ENCODE results near the gene STARD9.
"Not testable (repeated sequence)": the region's sequence is repeated elsewhere in the genome, so short reads cannot be mapped to it uniquely, and the experiment has no call there.

Gene STARD9

GRCh38 chr15:42736178-42736792 is 160.9 kb downstream of the STARD9 start:
- H3K9me3 ChIP-seq (ENCODE audit: control insufficient read depth, insufficient read depth, low read depth, low read length): no peaks in the 10 kb centered on the region
- H3K36me3 ChIP-seq (ENCODE audit: control insufficient read depth, insufficient read depth, low read length): peaks cover 40% of the 10 kb centered on the region
- peak overlapping the region; percentile 78 for H3K9ac ChIP-seq (ENCODE audit: low read length)
- H3K27ac ChIP-seq (ENCODE audit: low read depth, low read length): peak overlapping the region; percentile 17; the same call in 1 of the 2 replicates
- H3K4me3 ChIP-seq (ENCODE audit: low read depth, low read length): peak overlapping the region; percentile 93
- H3K4me1 ChIP-seq (ENCODE audit: control insufficient read depth, insufficient read depth, low read length): peaks cover 5% of the 10 kb centered on the region; the same call in 1 of the 2 replicates
- H3K27me3 ChIP-seq (ENCODE audit: control insufficient read depth, insufficient read depth, low read length): no peaks in the 10 kb centered on the region

- Histone ChIP-seq H3K27ac (ENCODE audit: low read depth, low read length) (peak within 1 kb of the TSS; percentile 62; the same call in 1 of the 2 replicates), H3K9ac (ENCODE audit: low read length) (peak within 1 kb of the TSS; percentile 80), H3K4me1 (ENCODE audit: control insufficient read depth, insufficient read depth, low read length) (peaks cover 5% of the 10 kb centered on the region; the same call in 1 of the 2 replicates), H3K9me3 (ENCODE audit: control insufficient read depth, insufficient read depth, low read depth, low read length) (no peaks in the 10 kb centered on the region), H3K27me3 (ENCODE audit: control insufficient read depth, insufficient read depth, low read length) (no peaks in the 10 kb centered on the region), H3K36me3 (ENCODE audit: control insufficient read depth, insufficient read depth, low read length) (peaks cover 33% of the 10 kb centered on the region), H3K4me3 (ENCODE audit: low read depth, low read length) (peak within 1 kb of the TSS; percentile 93)
Observed at GRCh38 chr15:42736793-42737528, 161.6 kb downstream of the STARD9 start, which contains the start of gene CDAN1. CDAN1 (minus strand) TSS chr15:42737128; CDS start chr15:42737102, 26 bp downstream.

GRCh38 chr15:42737529-42738328 is 162.3 kb downstream of the STARD9 start:
- H3K9ac ChIP-seq (ENCODE audit: low read length): peak overlapping the region; percentile 80
- no peaks in the 10 kb centered on the region for H3K9me3 ChIP-seq (ENCODE audit: control insufficient read depth, insufficient read depth, low read depth, low read length)
- peaks cover 25% of the 10 kb centered on the region for H3K36me3 ChIP-seq (ENCODE audit: control insufficient read depth, insufficient read depth, low read length)
- peak overlapping the region; percentile 93 for H3K4me3 ChIP-seq (ENCODE audit: low read depth, low read length)
- peaks cover 5% of the 10 kb centered on the region; the same call in 1 of the 2 replicates for H3K4me1 ChIP-seq (ENCODE audit: control insufficient read depth, insufficient read depth, low read length)
- H3K27me3 ChIP-seq (ENCODE audit: control insufficient read depth, insufficient read depth, low read length): no peaks in the 10 kb centered on the region
- H3K27ac ChIP-seq (ENCODE audit: low read depth, low read length): peak overlapping the region; percentile 62; the same call in 1 of the 2 replicates

GRCh38 chr15:42741710-42742109 is 166.3 kb downstream of the STARD9 start:
- H3K27me3 ChIP-seq (ENCODE audit: control insufficient read depth, insufficient read depth, low read length): no peaks in the 10 kb centered on the region
- no peak overlapping the region for H3K27ac ChIP-seq (ENCODE audit: low read depth, low read length)
- H3K9ac ChIP-seq (ENCODE audit: low read length): no peak overlapping the region
- no peaks in the 10 kb centered on the region for H3K4me1 ChIP-seq (ENCODE audit: control insufficient read depth, insufficient read depth, low read length)
- no peak overlapping the region for H3K4me3 ChIP-seq (ENCODE audit: low read depth, low read length)
- peaks cover 5% of the 10 kb centered on the region for H3K36me3 ChIP-seq (ENCODE audit: control insufficient read depth, insufficient read depth, low read length)
- H3K9me3 ChIP-seq (ENCODE audit: control insufficient read depth, insufficient read depth, low read depth, low read length): no peaks in the 10 kb centered on the region

- Histone ChIP-seq H3K27me3 (ENCODE audit: control insufficient read depth, insufficient read depth, low read length) (no peaks in the 10 kb centered on the region), H3K36me3 (ENCODE audit: control insufficient read depth, insufficient read depth, low read length) (peaks cover 5% of the 10 kb centered on the region), H3K4me3 (ENCODE audit: low read depth, low read length) (no peak overlapping the region), H3K9ac (ENCODE audit: low read length) (no peak overlapping the region), H3K9me3 (ENCODE audit: control insufficient read depth, insufficient read depth, low read depth, low read length) (no peaks in the 10 kb centered on the region), H3K4me1 (ENCODE audit: control insufficient read depth, insufficient read depth, low read length) (no peaks in the 10 kb centered on the region), H3K27ac (ENCODE audit: low read depth, low read length) (no peak overlapping the region)
Observed at GRCh38 chr15:42742149-42742548, 166.7 kb downstream of the STARD9 start.

- Histone ChIP-seq H3K9ac (ENCODE audit: low read length) (no peak overlapping the region), H3K27ac (ENCODE audit: low read depth, low read length) (no peak overlapping the region), H3K27me3 (ENCODE audit: control insufficient read depth, insufficient read depth, low read length) (no peaks in the 10 kb centered on the region), H3K36me3 (ENCODE audit: control insufficient read depth, insufficient read depth, low read length) (peaks cover 5% of the 10 kb centered on the region), H3K9me3 (ENCODE audit: control insufficient read depth, insufficient read depth, low read depth, low read length) (no peaks in the 10 kb centered on the region), H3K4me1 (ENCODE audit: control insufficient read depth, insufficient read depth, low read length) (no peaks in the 10 kb centered on the region), H3K4me3 (ENCODE audit: low read depth, low read length) (no peak overlapping the region)
Observed at GRCh38 chr15:42744195-42744594, 168.8 kb downstream of the STARD9 start.

DNA sequence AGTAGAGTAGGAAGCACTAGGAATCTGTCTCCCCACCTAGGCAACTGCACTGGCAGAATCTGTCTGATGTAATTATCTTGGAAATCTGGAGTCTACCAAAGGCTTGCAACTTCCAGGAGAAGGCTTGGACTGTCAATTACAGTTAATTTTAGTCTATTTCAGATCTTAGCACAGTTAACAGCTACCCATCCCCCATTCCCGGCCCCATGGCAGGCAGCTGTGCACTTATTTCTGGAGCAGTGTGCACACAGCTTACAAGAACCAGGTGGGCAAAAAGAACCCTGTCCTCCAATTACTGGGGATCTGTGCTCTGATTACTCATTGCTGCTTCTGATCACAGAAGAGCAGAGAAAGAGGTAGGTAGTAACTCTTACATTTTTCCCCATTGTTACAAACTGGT is 173.9 kb downstream of the STARD9 start:
- H3K9ac ChIP-seq (ENCODE audit: low read length): no peak overlapping the region
- no peaks in the 10 kb centered on the region for H3K27me3 ChIP-seq (ENCODE audit: control insufficient read depth, insufficient read depth, low read length)
- H3K36me3 ChIP-seq (ENCODE audit: control insufficient read depth, insufficient read depth, low read length): peaks cover 19% of the 10 kb centered on the region
- H3K4me1 ChIP-seq (ENCODE audit: control insufficient read depth, insufficient read depth, low read length): no peaks in the 10 kb centered on the region
- H3K9me3 ChIP-seq (ENCODE audit: control insufficient read depth, insufficient read depth, low read depth, low read length): no peaks in the 10 kb centered on the region
- H3K27ac ChIP-seq (ENCODE audit: low read depth, low read length): no peak overlapping the region
- H3K4me3 ChIP-seq (ENCODE audit: low read depth, low read length): no peak overlapping the region

DNA sequence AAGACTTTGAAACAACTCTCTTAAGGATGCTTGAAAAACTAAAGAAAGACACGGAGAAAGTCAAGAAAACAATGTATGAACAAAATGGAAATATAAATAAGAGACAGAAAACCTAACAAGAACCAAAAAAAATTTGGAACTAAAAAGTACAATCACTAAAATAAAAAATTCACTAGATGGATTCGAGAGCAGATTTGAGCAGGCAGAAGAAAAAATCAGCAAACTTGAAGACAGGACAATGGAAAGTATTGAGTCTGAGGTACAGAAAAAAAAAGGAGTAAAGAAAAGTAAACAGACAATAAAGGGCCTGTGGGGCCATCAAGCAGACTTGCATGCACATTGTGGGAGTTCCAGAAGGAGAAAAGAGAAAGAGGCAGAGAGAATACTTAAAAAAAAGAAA is 174.9 kb downstream of the STARD9 start:
- no peak overlapping the region for H3K27ac ChIP-seq (ENCODE audit: low read depth, low read length)
- H3K4me1 ChIP-seq (ENCODE audit: control insufficient read depth, insufficient read depth, low read length): no peaks in the 10 kb centered on the region
- peaks cover 19% of the 10 kb centered on the region for H3K36me3 ChIP-seq (ENCODE audit: control insufficient read depth, insufficient read depth, low read length)
- H3K27me3 ChIP-seq (ENCODE audit: control insufficient read depth, insufficient read depth, low read length): no peaks in the 10 kb centered on the region
- no peaks in the 10 kb centered on the region for H3K9me3 ChIP-seq (ENCODE audit: control insufficient read depth, insufficient read depth, low read depth, low read length)
- no peak overlapping the region for H3K4me3 ChIP-seq (ENCODE audit: low read depth, low read length)
- no peak overlapping the region for H3K9ac ChIP-seq (ENCODE audit: low read length)

DNA sequence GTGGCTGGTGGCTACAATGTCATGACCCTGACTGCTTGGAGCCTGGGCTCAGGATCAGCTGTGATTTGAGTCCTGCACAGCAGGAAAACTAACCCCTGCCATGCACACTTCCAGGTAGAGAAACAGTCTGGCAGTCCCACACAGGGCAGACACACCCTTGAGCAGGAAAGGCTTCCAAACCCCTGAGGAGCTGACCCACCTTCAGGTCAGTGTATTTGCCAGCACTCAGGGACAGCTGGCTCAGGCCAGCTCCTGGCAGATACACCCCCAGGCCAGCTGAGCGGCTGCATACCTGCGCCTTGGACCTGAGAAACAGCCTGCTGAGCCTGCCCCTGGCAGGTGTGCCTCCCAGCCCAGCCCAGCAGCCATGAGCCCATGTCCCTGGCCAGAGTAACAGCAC is 183.7 kb downstream of the STARD9 start:
- Histone ChIP-seq H3K4me3 (ENCODE audit: low read depth, low read length) (no peak overlapping the region), H3K27me3 (ENCODE audit: control insufficient read depth, insufficient read depth, low read length) (no peaks in the 10 kb centered on the region), H3K27ac (ENCODE audit: low read depth, low read length) (no peak overlapping the region), H3K9ac (ENCODE audit: low read length) (no peak overlapping the region), H3K9me3 (ENCODE audit: control insufficient read depth, insufficient read depth, low read depth, low read length) (peaks cover 13% of the 10 kb centered on the region), H3K4me1 (ENCODE audit: control insufficient read depth, insufficient read depth, low read length) (peaks cover 8% of the 10 kb centered on the region), H3K36me3 (ENCODE audit: control insufficient read depth, insufficient read depth, low read length) (no peaks in the 10 kb centered on the region)

DNA sequence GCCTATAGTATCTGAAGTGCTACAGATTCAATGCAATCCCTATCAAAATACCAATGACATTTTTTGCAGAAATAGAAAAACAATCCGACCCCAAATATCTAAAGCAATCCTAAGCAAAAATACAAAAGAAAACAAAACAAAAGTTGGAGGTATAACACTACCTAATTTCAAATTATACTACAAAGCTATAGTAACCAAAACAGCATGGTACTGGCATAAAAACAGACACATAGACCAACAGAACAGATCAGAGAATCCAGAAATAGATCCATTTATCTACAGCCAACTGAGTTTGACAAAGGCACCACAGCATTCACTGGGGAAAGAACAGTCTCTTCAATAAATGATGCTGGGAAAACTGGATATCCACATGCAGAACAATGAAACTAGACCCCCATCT is 185.4 kb downstream of the STARD9 start:
- no peaks in the 10 kb centered on the region for H3K27me3 ChIP-seq (ENCODE audit: control insufficient read depth, insufficient read depth, low read length)
- H3K27ac ChIP-seq (ENCODE audit: low read depth, low read length): no peak overlapping the region
- no peak overlapping the region for H3K9ac ChIP-seq (ENCODE audit: low read length)
- no peak overlapping the region for H3K4me3 ChIP-seq (ENCODE audit: low read depth, low read length)
- peaks cover 13% of the 10 kb centered on the region for H3K9me3 ChIP-seq (ENCODE audit: control insufficient read depth, insufficient read depth, low read depth, low read length)
- H3K36me3 ChIP-seq (ENCODE audit: control insufficient read depth, insufficient read depth, low read length): no peaks in the 10 kb centered on the region
- peaks cover 11% of the 10 kb centered on the region for H3K4me1 ChIP-seq (ENCODE audit: control insufficient read depth, insufficient read depth, low read length)

DNA sequence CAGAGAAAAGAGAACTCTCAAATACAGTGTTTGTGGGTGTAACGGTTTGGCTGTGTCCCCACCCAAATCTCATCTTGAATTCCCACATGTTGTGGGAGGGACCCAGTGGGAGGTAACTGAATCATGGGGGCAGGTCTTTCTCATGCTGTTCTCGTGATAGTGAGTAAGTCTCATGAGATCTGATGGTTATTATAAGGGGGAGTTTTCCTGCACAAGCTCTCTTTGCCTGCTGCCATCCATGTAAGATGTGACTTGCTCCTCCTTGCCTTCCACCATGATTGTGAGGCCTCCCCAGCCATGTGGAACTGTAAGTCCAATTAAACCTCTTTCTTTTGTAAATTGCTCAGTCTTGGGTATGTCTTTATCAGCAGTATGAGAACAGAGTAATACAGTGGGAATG is 186.4 kb downstream of the STARD9 start:
- not testable (repeated sequence) for H3K27me3 ChIP-seq (ENCODE audit: control insufficient read depth, insufficient read depth, low read length); H3K4me3 ChIP-seq (ENCODE audit: low read depth, low read length); H3K9ac ChIP-seq (ENCODE audit: low read length); H3K36me3 ChIP-seq (ENCODE audit: control insufficient read depth, insufficient read depth, low read length); H3K27ac ChIP-seq (ENCODE audit: low read depth, low read length)
- H3K4me1 ChIP-seq (ENCODE audit: control insufficient read depth, insufficient read depth, low read length): peaks cover 11% of the 10 kb centered on the region
- H3K9me3 ChIP-seq (ENCODE audit: control insufficient read depth, insufficient read depth, low read depth, low read length): peaks cover 13% of the 10 kb centered on the region
